Ascending aorta (tissue), 2 donors: ENCODE measurements around the gene SULT1A1. TPM values are rescaled to one million over a fixed set of nuclear protein-coding genes. Genes with fewer than 3 reads are reported as not detected.
A peak's percentile ranks its signal among the peaks of the same experiment; 100 is the strongest.
"Not testable (repeated sequence)": the region's sequence is repeated elsewhere in the genome, so short reads cannot be mapped to it uniquely, and the experiment has no call there.

Experiments used
- DNase-seq, 2 donors: peaks; one replicate each; pipeline ENCODE4 v3.0.0-alpha.2; 2019; ENCODE audit warnings: low spot score in 2 of 2
- H3K27ac ChIP-seq, 2 donors: fragments of 200-600 bp; sonication (generic); one replicate each; pipeline ENCODE4 v1.5.1; 2016 to 2017; ENCODE audit warnings: mild to moderate bottlenecking in 1 of 2
- H3K27me3 ChIP-seq: fragments of 200-600 bp; sonication (generic); one replicate; pipeline ENCODE4 v1.5.1; 2017
- H3K36me3 ChIP-seq, 2 donors: fragments of 200-600 bp; sonication (generic); one replicate each; pipeline ENCODE4 v1.5.1; 2016
- H3K4me1 ChIP-seq, 2 donors: fragments of 200-600 bp; sonication (generic); one replicate each; pipeline ENCODE4 v1.5.1; 2016 to 2017; ENCODE audit warnings: mild to moderate bottlenecking in 1 of 2
- H3K4me3 ChIP-seq, 2 donors: fragments of 200-600 bp; sonication (generic); one replicate each; pipeline ENCODE4 v1.5.1; 2016 to 2017; ENCODE audit warnings: mild to moderate bottlenecking in 1 of 2
- H3K9me3 ChIP-seq, 2 donors: fragments of 200-600 bp; sonication (generic); one replicate each; pipeline ENCODE4 v1.5.1; 2016
- intact Hi-C: fragments of 100-400 bp; cut with DNase I; formaldehyde crosslinking; loops from one replicate; pipeline ENCODE4 v1.15.1; 2023
- total RNA-seq: library from RNA; depleted of rRNA; stranded (reverse); fragments of >200 nt; gene quantifications from one replicate; pipeline ENCODE4 v1.1.0, GENCODE V29; 2016
- TF ChIP-seq, protein P1 (sequence below), 3 experiments: fragments of 200-600 bp in 2 of 3; fragments of 450-650 bp in 1 of 3; sonication (generic) in 2 of 3; IDR thresholded peaks; one replicate each; pipeline ENCODE4 v1.5.1; 2016 to 2019; ENCODE audit warnings: antibody characterized with exemption in 3 of 3, mild to moderate bottlenecking in 1 of 3, moderate library complexity in 1 of 3

Gene SULT1A1
- total RNA-seq, 1 donor from 2014 or later: 46.2 TPM

- intact Hi-C loops: no loop called here
- TF ChIP-seq, protein P1, sequence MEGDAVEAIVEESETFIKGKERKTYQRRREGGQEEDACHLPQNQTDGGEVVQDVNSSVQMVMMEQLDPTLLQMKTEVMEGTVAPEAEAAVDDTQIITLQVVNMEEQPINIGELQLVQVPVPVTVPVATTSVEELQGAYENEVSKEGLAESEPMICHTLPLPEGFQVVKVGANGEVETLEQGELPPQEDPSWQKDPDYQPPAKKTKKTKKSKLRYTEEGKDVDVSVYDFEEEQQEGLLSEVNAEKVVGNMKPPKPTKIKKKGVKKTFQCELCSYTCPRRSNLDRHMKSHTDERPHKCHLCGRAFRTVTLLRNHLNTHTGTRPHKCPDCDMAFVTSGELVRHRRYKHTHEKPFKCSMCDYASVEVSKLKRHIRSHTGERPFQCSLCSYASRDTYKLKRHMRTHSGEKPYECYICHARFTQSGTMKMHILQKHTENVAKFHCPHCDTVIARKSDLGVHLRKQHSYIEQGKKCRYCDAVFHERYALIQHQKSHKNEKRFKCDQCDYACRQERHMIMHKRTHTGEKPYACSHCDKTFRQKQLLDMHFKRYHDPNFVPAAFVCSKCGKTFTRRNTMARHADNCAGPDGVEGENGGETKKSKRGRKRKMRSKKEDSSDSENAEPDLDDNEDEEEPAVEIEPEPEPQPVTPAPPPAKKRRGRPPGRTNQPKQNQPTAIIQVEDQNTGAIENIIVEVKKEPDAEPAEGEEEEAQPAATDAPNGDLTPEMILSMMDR (IDR thresholded peaks at IDR 0.05): no peak
- DNase-seq: no peak
Measured at GRCh38 chr16:28621481-28622155, 11.8 kb upstream of the SULT1A1 start.

DNA sequence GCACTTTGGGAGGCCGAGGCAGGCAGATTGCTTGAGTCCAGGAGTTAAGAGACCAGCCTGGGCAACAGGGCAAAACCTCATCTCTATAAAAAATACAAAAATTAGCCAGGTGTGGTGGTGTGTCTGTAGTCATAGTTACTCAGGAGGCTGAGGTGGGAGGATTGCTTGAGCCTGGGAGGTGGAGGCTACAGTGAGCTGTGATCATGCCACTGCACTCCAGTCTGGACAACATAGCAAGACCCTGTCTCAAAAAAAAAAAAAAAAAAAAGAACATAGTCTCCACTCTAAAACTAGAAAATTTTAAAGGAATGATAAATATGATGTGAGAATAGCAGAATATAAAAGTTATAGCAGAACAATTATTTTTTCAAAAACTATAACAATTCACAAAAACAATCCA, 10.5 kb upstream of the SULT1A1 start:
- intact Hi-C loops, H3K27ac ChIP-seq, H3K9me3 ChIP-seq, DNase-seq, H3K27me3 ChIP-seq, H3K4me3 ChIP-seq, H3K36me3 ChIP-seq, H3K4me1 ChIP-seq: not testable (repeated sequence)

More at GRCh38 chr16:28621481-28622155, 11.8 kb upstream of the SULT1A1 start:
- Histone ChIP-seq H3K27me3 (no peaks in the 10 kb centered on the region), H3K4me1 (no peaks in the 10 kb centered on the region), H3K9me3 (no peaks in the 10 kb centered on the region), H3K27ac (no peak overlapping the region), H3K4me3 (no peak overlapping the region), H3K36me3 (no peaks in the 10 kb centered on the region)

GRCh38 chr16:28617874-28618273, 8.0 kb upstream of the SULT1A1 start:
- Histone ChIP-seq H3K27me3 (no peaks in the 10 kb centered on the region), H3K27ac (no peak overlapping the region), H3K4me1 (no peaks in the 10 kb centered on the region), H3K9me3 (no peaks in the 10 kb centered on the region), H3K36me3 (no peaks in the 10 kb centered on the region), H3K4me3 (no peak overlapping the region)
- TF ChIP-seq, protein P1 (IDR thresholded peaks at IDR 0.05): no peak
- no peak for DNase-seq
- intact Hi-C loops: no loop called here

- DNase-seq: no peak
- Histone ChIP-seq H3K9me3 (no peaks in the 10 kb centered on the region), H3K27me3 (no peaks in the 10 kb centered on the region), H3K27ac (no peak overlapping the region), H3K4me3 (no peak overlapping the region), H3K4me1 (no peaks in the 10 kb centered on the region), H3K36me3 (no peaks in the 10 kb centered on the region)
- intact Hi-C loops: no loop called here
- TF ChIP-seq, protein P1 (IDR thresholded peaks at IDR 0.05): no peak
Measured at GRCh38 chr16:28616636-28617035, 6.8 kb upstream of the SULT1A1 start.

- DNase-seq, H3K27me3 ChIP-seq, intact Hi-C loops, H3K4me1 ChIP-seq, H3K36me3 ChIP-seq, H3K9me3 ChIP-seq, H3K4me3 ChIP-seq, H3K27ac ChIP-seq: not testable (repeated sequence)
Measured at GRCh38 chr16:28616224-28616577, 6.4 kb upstream of the SULT1A1 start.

GRCh38 chr16:28615486-28616223, 5.8 kb upstream of the SULT1A1 start:
- DNase-seq, intact Hi-C loops: not testable (repeated sequence)
- TF ChIP-seq, protein P1 (IDR thresholded peaks at IDR 0.05): peak; percentile 32 to 66 (median 60)

GRCh38 chr16:28614561-28614960, 4.7 kb upstream of the SULT1A1 start:
- H3K9me3 ChIP-seq, H3K27ac ChIP-seq, H3K27me3 ChIP-seq, DNase-seq, H3K4me1 ChIP-seq, intact Hi-C loops, H3K36me3 ChIP-seq, H3K4me3 ChIP-seq: not testable (repeated sequence)

More at GRCh38 chr16:28615486-28616223, 5.8 kb upstream of the SULT1A1 start:
- not testable (repeated sequence) for H3K36me3 ChIP-seq, H3K27ac ChIP-seq, H3K4me3 ChIP-seq, H3K9me3 ChIP-seq, H3K4me1 ChIP-seq, H3K27me3 ChIP-seq

DNA sequence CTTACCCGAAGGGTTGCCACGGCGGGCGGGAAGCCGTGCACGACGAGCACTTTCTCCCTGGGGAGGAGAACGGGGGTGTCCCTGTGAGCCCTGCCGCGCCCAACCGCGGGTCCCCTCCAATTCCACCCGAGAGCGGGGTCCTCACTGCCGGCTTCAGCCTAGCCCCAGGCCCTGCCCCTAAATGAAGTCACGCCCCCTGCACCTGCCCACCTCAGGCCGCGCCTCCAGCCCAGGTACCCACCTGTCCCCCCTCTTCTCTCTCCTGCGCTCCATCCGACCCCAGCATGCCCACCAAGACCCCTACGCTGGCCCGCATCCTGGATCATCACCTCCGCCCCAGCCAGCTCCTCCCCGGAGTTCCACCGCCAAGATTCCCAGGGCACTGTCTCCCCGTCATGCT, 4.1 kb upstream of the SULT1A1 start:
- H3K4me1 ChIP-seq, H3K9me3 ChIP-seq, DNase-seq, H3K27me3 ChIP-seq, H3K4me3 ChIP-seq, intact Hi-C loops, H3K36me3 ChIP-seq, H3K27ac ChIP-seq: not testable (repeated sequence)

GRCh38 chr16:28612359-28613280, 2.8 kb upstream of the SULT1A1 start:
- H3K4me3 ChIP-seq, DNase-seq, H3K9me3 ChIP-seq, H3K27ac ChIP-seq, intact Hi-C loops, H3K4me1 ChIP-seq, H3K27me3 ChIP-seq, H3K36me3 ChIP-seq: not testable (repeated sequence)
